ENCODE data around the gene FUT8.

The FUT8 gene

GRCh38 chr14:65637780-65638179 lies 225.2 kb downstream of the FUT8 start:
- no peak for ATAC-seq

GRCh38 chr14:65639216-65639615 lies 226.7 kb downstream of the FUT8 start:
- TF ChIP-seq OSR1 (CRISPR knock-in tag; IDR thresholded peaks at IDR 0.05): no peak
- no peak for TF ChIP-seq PATZ1 (CRISPR knock-in tag; IDR thresholded peaks at IDR 0.05; ENCODE audit: borderline replicate concordance)
- TF ChIP-seq ISL1 (CRISPR knock-in tag; IDR thresholded peaks at IDR 0.05): no peak
- no peak for TF ChIP-seq BACH2 (CRISPR knock-in tag; IDR thresholded peaks at IDR 0.05; ENCODE audit: borderline replicate concordance)
- no peak for TF ChIP-seq GLIS3 (CRISPR knock-in tag; IDR thresholded peaks at IDR 0.05)
- no peak for TF ChIP-seq ZFP30 (CRISPR knock-in tag; IDR thresholded peaks at IDR 0.05)
- TF ChIP-seq CSRNP3 (CRISPR knock-in tag; IDR thresholded peaks at IDR 0.05): no peak
- TF ChIP-seq RARB (CRISPR knock-in tag; IDR thresholded peaks at IDR 0.05): no peak
- no peak for TF ChIP-seq ZC3H10 (CRISPR knock-in tag; IDR thresholded peaks at IDR 0.05)
- TF ChIP-seq ZNF70 (CRISPR knock-in tag; IDR thresholded peaks at IDR 0.05): no peak
- TF ChIP-seq CREB5 (CRISPR knock-in tag; IDR thresholded peaks at IDR 0.05; ENCODE audit: low read depth): no peak
- TF ChIP-seq SNAI2 (CRISPR knock-in tag; IDR thresholded peaks at IDR 0.05): no peak
- no peak for TF ChIP-seq ESRRG (CRISPR knock-in tag; IDR thresholded peaks at IDR 0.05)
- TF ChIP-seq CSDC2 (CRISPR knock-in tag; IDR thresholded peaks at IDR 0.05): no peak
- no peak for TF ChIP-seq ZNF8 (CRISPR knock-in tag; IDR thresholded peaks at IDR 0.05)
- no peak for TF ChIP-seq POU6F1 (CRISPR knock-in tag; IDR thresholded peaks at IDR 0.05; ENCODE audit: borderline replicate concordance, low read depth)
- TF ChIP-seq TSHZ2 (CRISPR knock-in tag; IDR thresholded peaks at IDR 0.05): no peak
- TF ChIP-seq ZFP3 (CRISPR knock-in tag; IDR thresholded peaks at IDR 0.05): no peak
- ATAC-seq: no peak

More at GRCh38 chr14:65637780-65638179, 225.2 kb downstream of the FUT8 start:
- no peak for TF ChIP-seq ZFP30 (CRISPR knock-in tag; IDR thresholded peaks at IDR 0.05)
- TF ChIP-seq CSDC2 (CRISPR knock-in tag; IDR thresholded peaks at IDR 0.05): no peak
- TF ChIP-seq SNAI2 (CRISPR knock-in tag; IDR thresholded peaks at IDR 0.05): no peak
- no peak for TF ChIP-seq GLIS3 (CRISPR knock-in tag; IDR thresholded peaks at IDR 0.05)
- TF ChIP-seq RARB (CRISPR knock-in tag; IDR thresholded peaks at IDR 0.05): no peak
- no peak for TF ChIP-seq ARNTL (CRISPR knock-in tag; IDR thresholded peaks at IDR 0.05; ENCODE audit: borderline replicate concordance, low read depth)
- no peak for TF ChIP-seq CREB5 (CRISPR knock-in tag; IDR thresholded peaks at IDR 0.05; ENCODE audit: low read depth)
- TF ChIP-seq TCF4 (CRISPR knock-in tag; IDR thresholded peaks at IDR 0.05; ENCODE audit: borderline replicate concordance): no peak
- TF ChIP-seq TSHZ2 (CRISPR knock-in tag; IDR thresholded peaks at IDR 0.05): no peak
- no peak for TF ChIP-seq ESRRG (CRISPR knock-in tag; IDR thresholded peaks at IDR 0.05)
